DOHH2 (cell line): ENCODE measurements around the gene ISL2.

Experiments
- H3F3A ChIP-seq: fragments of 200-600 bp; sonication (generic), shearing (Covaris generic); 2 replicates; pipeline ENCODE4 v1.6.0; 2016; ENCODE audit warnings: antibody characterized with exemption, mild to moderate bottlenecking; ENCODE audit not compliant: control insufficient read depth, insufficient read depth
- H3K27ac ChIP-seq: fragments of 200-600 bp; sonication (generic); 2 replicates; pipeline ENCODE4 v1.5.1; 2014; ENCODE audit warnings: low read depth, mild to moderate bottlenecking, low read length, moderate library complexity
- H3K27me3 ChIP-seq: fragments of 200-600 bp; sonication (generic); 2 replicates; pipeline ENCODE4 v1.6.1; 2014; ENCODE audit warnings: mild to moderate bottlenecking, low read length, mixed read lengths; ENCODE audit not compliant: control insufficient read depth
- H3K36me3 ChIP-seq: fragments of 200-600 bp; sonication (generic); 2 replicates; pipeline ENCODE4 v1.6.1; 2014; ENCODE audit warnings: mild to moderate bottlenecking, low read length, moderate library complexity, mixed read lengths; ENCODE audit not compliant: control insufficient read depth
- H3K4me1 ChIP-seq: fragments of 200-600 bp; sonication (generic); 2 replicates; pipeline ENCODE4 v1.6.1; 2014; ENCODE audit warnings: mild to moderate bottlenecking, low read length, mixed read lengths; ENCODE audit not compliant: control insufficient read depth
- H3K4me2 ChIP-seq: fragments of 200-600 bp; sonication (generic); 2 replicates; pipeline ENCODE4 v1.6.0; 2014; ENCODE audit warnings: mild to moderate bottlenecking, low read length, moderate library complexity
- H3K4me3 ChIP-seq: fragments of 200-600 bp; sonication (generic); 2 replicates; pipeline ENCODE4 v1.5.1; 2014; ENCODE audit warnings: mild to moderate bottlenecking, low read length, mixed read lengths
- H3K79me2 ChIP-seq: fragments of 200-600 bp; sonication (generic); 2 replicates; pipeline ENCODE4 v1.6.1; 2014; ENCODE audit warnings: mild to moderate bottlenecking, low read length, mixed read lengths; ENCODE audit not compliant: control insufficient read depth
- H3K9me2 ChIP-seq: fragments of 200-600 bp; sonication (generic); replicated peaks from 2 replicates; pipeline ENCODE4 v1.6.1; 2014; ENCODE audit warnings: mild to moderate bottlenecking, low read length, mixed read lengths; ENCODE audit not compliant: control insufficient read depth
- H3K9me3 ChIP-seq: fragments of 200-600 bp; sonication (generic); 2 replicates; pipeline ENCODE4 v1.6.1; 2014; ENCODE audit warnings: antibody characterized with exemption, low read length, mixed read lengths; ENCODE audit not compliant: control insufficient read depth, insufficient read depth
- H4K20me1 ChIP-seq: fragments of 200-600 bp; sonication (generic); 2 replicates; pipeline ENCODE4 v1.6.0; 2014; ENCODE audit warnings: low read depth, mild to moderate bottlenecking, antibody characterized with exemption, low read length, moderate library complexity; ENCODE audit not compliant: control insufficient read depth, insufficient read depth
- EZH2phosphoT487 ChIP-seq: fragments of 200-600 bp; sonication (generic); IDR thresholded peaks from 2 replicates; pipeline ENCODE4 v1.6.1; 2017; ENCODE audit warnings: borderline replicate concordance, mild to moderate bottlenecking, antibody characterized with exemption, low read length, moderate library complexity, mixed read lengths
- TF ChIP-seq, protein P1 (sequence below): fragments of 200-600 bp; sonication (generic); IDR thresholded peaks from one replicate; pipeline ENCODE4 v1.5.1; 2014; ENCODE audit warnings: antibody characterized with exemption, mild to moderate bottlenecking, low read depth, low read length; ENCODE audit not compliant: poor library complexity, severe bottlenecking

Gene ISL2

DNA sequence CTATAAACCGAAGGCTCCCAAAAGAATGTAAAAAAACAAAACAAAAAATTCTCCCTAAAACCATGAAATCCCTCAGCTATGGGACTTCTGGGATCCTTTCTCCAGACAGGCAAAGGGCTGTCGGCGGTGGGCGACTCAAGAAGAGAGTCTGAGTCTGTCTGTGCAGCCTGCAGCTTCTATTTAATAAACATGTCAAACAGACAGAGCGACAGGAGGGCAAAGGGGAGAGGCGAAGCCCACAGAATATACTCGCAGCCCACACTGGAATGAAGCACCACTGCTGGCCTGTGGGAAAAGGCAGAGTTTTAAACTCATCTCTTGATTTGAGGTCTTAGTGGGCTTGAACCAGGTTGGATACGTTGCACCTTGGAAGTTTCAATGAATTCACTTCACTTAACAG is 40.2 kb downstream of the ISL2 start:
- Histone ChIP-seq H3K27me3 (no peaks in the 10 kb centered on the region), H3K27ac (no peak overlapping the region), H4K20me1 (no peaks in the 10 kb centered on the region), H3F3A (no peaks in the 10 kb centered on the region), H3K9me2 (no peaks in the 10 kb centered on the region), H3K79me2 (no peaks in the 10 kb centered on the region), H3K4me3 (no peak overlapping the region), H3K36me3 (no peaks in the 10 kb centered on the region), H3K4me1 (no peaks in the 10 kb centered on the region), H3K9me3 (no peaks in the 10 kb centered on the region), H3K4me2 (no peak overlapping the region)
- TF ChIP-seq, protein P1, sequence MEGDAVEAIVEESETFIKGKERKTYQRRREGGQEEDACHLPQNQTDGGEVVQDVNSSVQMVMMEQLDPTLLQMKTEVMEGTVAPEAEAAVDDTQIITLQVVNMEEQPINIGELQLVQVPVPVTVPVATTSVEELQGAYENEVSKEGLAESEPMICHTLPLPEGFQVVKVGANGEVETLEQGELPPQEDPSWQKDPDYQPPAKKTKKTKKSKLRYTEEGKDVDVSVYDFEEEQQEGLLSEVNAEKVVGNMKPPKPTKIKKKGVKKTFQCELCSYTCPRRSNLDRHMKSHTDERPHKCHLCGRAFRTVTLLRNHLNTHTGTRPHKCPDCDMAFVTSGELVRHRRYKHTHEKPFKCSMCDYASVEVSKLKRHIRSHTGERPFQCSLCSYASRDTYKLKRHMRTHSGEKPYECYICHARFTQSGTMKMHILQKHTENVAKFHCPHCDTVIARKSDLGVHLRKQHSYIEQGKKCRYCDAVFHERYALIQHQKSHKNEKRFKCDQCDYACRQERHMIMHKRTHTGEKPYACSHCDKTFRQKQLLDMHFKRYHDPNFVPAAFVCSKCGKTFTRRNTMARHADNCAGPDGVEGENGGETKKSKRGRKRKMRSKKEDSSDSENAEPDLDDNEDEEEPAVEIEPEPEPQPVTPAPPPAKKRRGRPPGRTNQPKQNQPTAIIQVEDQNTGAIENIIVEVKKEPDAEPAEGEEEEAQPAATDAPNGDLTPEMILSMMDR, result no peak
- TF ChIP-seq EZH2phosphoT487, result no peak

DNA sequence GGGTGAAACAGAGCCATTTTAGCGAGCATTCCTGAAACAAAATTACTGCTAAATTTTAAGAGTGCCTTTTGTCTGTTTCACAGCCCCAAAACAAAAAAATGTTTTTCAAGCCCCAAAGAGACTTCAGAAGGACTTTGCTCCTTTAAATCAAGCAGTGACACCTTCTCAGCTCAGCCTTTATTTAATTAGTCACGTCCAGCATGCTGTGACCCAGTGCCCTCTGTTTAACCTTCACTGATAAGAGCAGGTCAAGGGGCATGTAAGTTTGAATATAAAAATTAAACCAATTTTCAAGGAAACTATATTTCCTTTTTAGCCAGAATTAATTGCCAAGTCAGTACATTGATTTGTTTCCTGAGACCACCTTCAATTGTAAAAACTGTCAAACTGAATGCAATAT is 40.6 kb downstream of the ISL2 start:
- no peaks in the 10 kb centered on the region for H3K4me1 ChIP-seq
- H3K27ac ChIP-seq, result no peak overlapping the region
- no peaks in the 10 kb centered on the region for H3F3A ChIP-seq
- H3K9me2 ChIP-seq, result no peaks in the 10 kb centered on the region
- no peaks in the 10 kb centered on the region for H3K27me3 ChIP-seq
- H3K4me2 ChIP-seq, result no peak overlapping the region
- H3K4me3 ChIP-seq, result no peak overlapping the region
- H3K36me3 ChIP-seq, result no peaks in the 10 kb centered on the region
- no peaks in the 10 kb centered on the region for H3K79me2 ChIP-seq
- H4K20me1 ChIP-seq, result no peaks in the 10 kb centered on the region
- TF ChIP-seq EZH2phosphoT487, result no peak
- TF ChIP-seq, protein P1, result no peak
- no peaks in the 10 kb centered on the region for H3K9me3 ChIP-seq

DNA sequence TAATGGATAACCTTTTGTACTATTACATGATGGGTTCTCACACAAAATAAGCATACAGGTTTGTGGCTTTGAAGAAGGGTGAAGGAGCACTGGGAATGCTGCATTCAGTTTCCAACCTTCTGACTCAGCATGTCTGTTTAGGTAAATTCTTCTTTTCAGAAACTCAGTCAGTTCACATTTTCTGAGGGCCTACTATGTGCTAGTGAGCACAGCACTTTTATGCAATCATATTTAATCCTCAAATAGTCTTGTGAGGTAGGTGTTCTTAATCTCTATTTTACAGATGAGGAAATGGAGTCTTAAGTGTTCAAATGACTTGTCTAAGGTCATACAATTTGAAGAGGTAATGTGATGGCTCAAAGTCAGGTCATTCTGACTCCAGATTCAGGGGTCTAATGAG is 41.2 kb downstream of the ISL2 start:
- no peaks in the 10 kb centered on the region for H3F3A ChIP-seq
- H3K4me3 ChIP-seq, result no peak overlapping the region
- no peaks in the 10 kb centered on the region for H4K20me1 ChIP-seq
- H3K27me3 ChIP-seq, result no peaks in the 10 kb centered on the region
- no peaks in the 10 kb centered on the region for H3K79me2 ChIP-seq
- H3K9me3 ChIP-seq, result no peaks in the 10 kb centered on the region
- no peaks in the 10 kb centered on the region for H3K36me3 ChIP-seq
- H3K4me2 ChIP-seq, result no peak overlapping the region
- no peaks in the 10 kb centered on the region for H3K9me2 ChIP-seq
- no peak overlapping the region for H3K27ac ChIP-seq
- TF ChIP-seq, protein P1, result no peak
- TF ChIP-seq EZH2phosphoT487, result no peak
- no peaks in the 10 kb centered on the region for H3K4me1 ChIP-seq

DNA sequence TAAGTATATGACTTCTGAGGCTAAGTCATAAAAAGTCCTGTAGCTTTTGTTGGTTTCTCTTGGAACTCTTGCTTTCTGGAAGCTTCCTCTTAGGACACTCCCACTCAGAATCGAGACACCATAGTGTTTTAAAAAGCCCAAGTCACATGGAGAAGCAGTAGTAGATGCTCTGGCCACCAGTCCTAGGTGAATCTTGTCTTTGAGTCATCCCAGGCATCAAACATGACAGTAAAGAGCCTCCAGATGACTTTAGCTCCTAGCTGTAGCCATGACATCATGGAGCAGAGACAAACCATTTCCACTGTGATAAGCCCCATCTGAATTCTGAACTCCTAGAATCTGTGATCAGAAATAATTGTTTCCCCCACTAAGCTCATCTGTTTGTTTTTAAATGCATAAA is 42.1 kb downstream of the ISL2 start:
- no peak overlapping the region for H3K4me3 ChIP-seq
- H3K9me3 ChIP-seq, result no peaks in the 10 kb centered on the region
- no peak overlapping the region for H3K27ac ChIP-seq
- H3K79me2 ChIP-seq, result no peaks in the 10 kb centered on the region
- no peaks in the 10 kb centered on the region for H3K36me3 ChIP-seq
- no peaks in the 10 kb centered on the region for H3K9me2 ChIP-seq
- H3K4me1 ChIP-seq, result no peaks in the 10 kb centered on the region
- no peaks in the 10 kb centered on the region for H4K20me1 ChIP-seq
- no peak overlapping the region for H3K4me2 ChIP-seq
- H3K27me3 ChIP-seq, result no peaks in the 10 kb centered on the region
- TF ChIP-seq, protein P1, result no peak
- no peak for TF ChIP-seq EZH2phosphoT487
- H3F3A ChIP-seq, result no peaks in the 10 kb centered on the region
